ENCODE measurements around the gene HIPK2.

Gene HIPK2

GRCh38 chr7:139698844-139699243, 79.0 kb downstream of the HIPK2 start:
- DNase-seq (ENCODE audit: insufficient read length, low spot score) (no peak), FAIRE-seq (no peak)
- no peak for TF ChIP-seq CTCF (IDR thresholded peaks at IDR 0.05; ENCODE audit: insufficient read depth, missing control alignments)

GRCh38 chr7:139698278-139698677, 79.5 kb downstream of the HIPK2 start:
- DNase-seq (ENCODE audit: insufficient read length, low spot score) (no peak), FAIRE-seq (no peak)
- no peak for TF ChIP-seq CTCF (IDR thresholded peaks at IDR 0.05; ENCODE audit: insufficient read depth, missing control alignments)

- no peak for DNase-seq (ENCODE audit: insufficient read length, low spot score)
- FAIRE-seq = no peak
- no peak for TF ChIP-seq CTCF (IDR thresholded peaks at IDR 0.05; ENCODE audit: insufficient read depth, missing control alignments)
Measured at GRCh38 chr7:139697056-139697455, 80.7 kb downstream of the HIPK2 start.

GRCh38 chr7:139696552-139696951, 81.2 kb downstream of the HIPK2 start:
- DNase-seq (ENCODE audit: insufficient read length, low spot score) (no peak), FAIRE-seq (no peak)
- TF ChIP-seq CTCF (IDR thresholded peaks at IDR 0.05; ENCODE audit: insufficient read depth, missing control alignments) = no peak

- FAIRE-seq (no peak), DNase-seq (ENCODE audit: insufficient read length, low spot score) (no peak)
- TF ChIP-seq CTCF (IDR thresholded peaks at IDR 0.05; ENCODE audit: insufficient read depth, missing control alignments) = no peak
Measured at GRCh38 chr7:139695588-139695987, 82.2 kb downstream of the HIPK2 start.

- TF ChIP-seq CTCF (IDR thresholded peaks at IDR 0.05; ENCODE audit: insufficient read depth, missing control alignments) = no peak
- FAIRE-seq (no peak), DNase-seq (ENCODE audit: insufficient read length, low spot score) (no peak)
Measured at GRCh38 chr7:139695051-139695450, 82.7 kb downstream of the HIPK2 start.

- no peak for DNase-seq (ENCODE audit: insufficient read length, low spot score)
- no peak for TF ChIP-seq CTCF (IDR thresholded peaks at IDR 0.05; ENCODE audit: insufficient read depth, missing control alignments)
- FAIRE-seq = no peak
Measured at GRCh38 chr7:139694389-139694676, 83.5 kb downstream of the HIPK2 start.

Data from D721Med (cell line).